Endodermal cell (in vitro differentiated cells): Measurements from ENCODE around the gene LRIT3. TPM values are rescaled to one million over a fixed set of nuclear protein-coding genes. Genes with fewer than 3 reads are reported as not detected.
A peak's percentile ranks its signal among the peaks of the same experiment; 100 is the strongest.
"Not testable (repeated sequence)": the region's sequence is repeated elsewhere in the genome, so short reads cannot be mapped to it uniquely, and the experiment has no call there.

Experiments
- DNase-seq: peaks from one replicate; pipeline ENCODE4 v3.0.0-alpha.2; 2017
- H3K27ac ChIP-seq: 2 replicates; pipeline ENCODE4 v1.5.1; 2013; ENCODE audit warnings: mild to moderate bottlenecking, low read depth, low read length, moderate library complexity
- H3K27me3 ChIP-seq: 2 replicates; pipeline ENCODE4 v1.6.1; 2013; ENCODE audit warnings: mild to moderate bottlenecking, low read length, moderate library complexity; ENCODE audit not compliant: insufficient read depth, control insufficient read depth, poor library complexity, severe bottlenecking
- H3K36me3 ChIP-seq: 2 replicates; pipeline ENCODE4 v1.7.0; 2013; ENCODE audit warnings: mild to moderate bottlenecking, low read length, moderate library complexity; ENCODE audit not compliant: control insufficient read depth, insufficient read depth
- H3K4me1 ChIP-seq: one replicate; pipeline ENCODE4 v1.7.0; 2013; ENCODE audit warnings: low read length; ENCODE audit not compliant: control insufficient read depth, insufficient read depth
- H3K4me3 ChIP-seq: 2 replicates; pipeline ENCODE4 v1.5.1; 2013; ENCODE audit warnings: mild to moderate bottlenecking, low read length, moderate library complexity
- H3K9ac ChIP-seq: 2 replicates; pipeline ENCODE4 v1.6.1; 2013; ENCODE audit warnings: mild to moderate bottlenecking, low read length, moderate library complexity; ENCODE audit not compliant: poor library complexity, severe bottlenecking; ENCODE audit errors: extremely low read depth
- H3K9me3 ChIP-seq: 2 replicates; pipeline ENCODE4 v1.6.1; 2013; ENCODE audit warnings: mild to moderate bottlenecking, low read length, moderate library complexity; ENCODE audit not compliant: control insufficient read depth
- H3K27ac Mint-ChIP-seq: 2 replicates; pipeline ENCODE4 v1.8.0; 2020; ENCODE audit warnings: mixed read lengths
- H3K27me3 Mint-ChIP-seq: 2 replicates; pipeline ENCODE4 v1.8.0; 2021; ENCODE audit warnings: mild to moderate bottlenecking, mixed read lengths; ENCODE audit not compliant: insufficient read depth
- H3K36me3 Mint-ChIP-seq: 2 replicates; pipeline ENCODE4 v1.8.0; 2020; ENCODE audit warnings: low read depth, mixed read lengths
- H3K4me1 Mint-ChIP-seq: 2 replicates; pipeline ENCODE4 v1.8.0; 2020; ENCODE audit warnings: mixed read lengths
- H3K4me3 Mint-ChIP-seq: 2 replicates; pipeline ENCODE4 v1.8.0; 2020; ENCODE audit warnings: mild to moderate bottlenecking, moderate library complexity, mixed read lengths
- H3K9me3 Mint-ChIP-seq: 2 replicates; pipeline ENCODE4 v1.8.0; 2020; ENCODE audit warnings: mild to moderate bottlenecking, mixed read lengths
- WGBS, 2 experiments: methylation state at CpG; one replicate each; pipeline versions ENCODE4 v1.1.5 to v1.1.7; 2013; ENCODE audit warnings: missing lambda C conversion rate in 2 of 2, mixed read lengths in 1 of 2; ENCODE audit not compliant: insufficient coverage in 1 of 2, insufficient read length in 1 of 2; 5-methylcytosine and 5-hydroxymethylcytosine counted together
- total RNA-seq, 2 donors: library from RNA; stranded (reverse); fragmentation: NEBNext Ultra II Directional in 1 of 2; extraction: Animal tissue kit (Norgen Biotek cat#: 25700) in 1 of 2; gene quantifications; 2 replicates in 1 of 2; 3 replicates in 1 of 2; pipeline ENCODE4 v1.2.1, GENCODE V29; 2021
- TF ChIP-seq, protein P1 (sequence below): fragments of 200-600 bp; sonication (generic); conservative IDR thresholded peaks from 2 replicates; pipeline ENCODE4 v1.5.0; 2021; ENCODE audit warnings: antibody characterized with exemption, mild to moderate bottlenecking

The LRIT3 gene
- total RNA-seq, 2 donors from 2014 or later: 1.5 to 3.1 TPM

- Mint-ChIP-seq H3K27me3 (no peaks in the 10 kb centered on the region), H3K4me1 (peaks cover 30% of the 10 kb centered on the region), H3K27ac (peak overlapping the region; percentile 38), H3K36me3 (no peaks in the 10 kb centered on the region), H3K4me3 (no peak overlapping the region), H3K9me3 (no peaks in the 10 kb centered on the region)
- Histone ChIP-seq H3K4me3 (peak overlapping the region; percentile 3), H3K9ac (peak overlapping the region; percentile 32), H3K27ac (no peak overlapping the region), H3K27me3 (no peaks in the 10 kb centered on the region), H3K9me3 (no peaks in the 10 kb centered on the region), H3K4me1 (peaks cover 7% of the 10 kb centered on the region), H3K36me3 (peaks cover 4% of the 10 kb centered on the region)
- peak; percentile 62 for DNase-seq
- TF ChIP-seq, protein P1, sequence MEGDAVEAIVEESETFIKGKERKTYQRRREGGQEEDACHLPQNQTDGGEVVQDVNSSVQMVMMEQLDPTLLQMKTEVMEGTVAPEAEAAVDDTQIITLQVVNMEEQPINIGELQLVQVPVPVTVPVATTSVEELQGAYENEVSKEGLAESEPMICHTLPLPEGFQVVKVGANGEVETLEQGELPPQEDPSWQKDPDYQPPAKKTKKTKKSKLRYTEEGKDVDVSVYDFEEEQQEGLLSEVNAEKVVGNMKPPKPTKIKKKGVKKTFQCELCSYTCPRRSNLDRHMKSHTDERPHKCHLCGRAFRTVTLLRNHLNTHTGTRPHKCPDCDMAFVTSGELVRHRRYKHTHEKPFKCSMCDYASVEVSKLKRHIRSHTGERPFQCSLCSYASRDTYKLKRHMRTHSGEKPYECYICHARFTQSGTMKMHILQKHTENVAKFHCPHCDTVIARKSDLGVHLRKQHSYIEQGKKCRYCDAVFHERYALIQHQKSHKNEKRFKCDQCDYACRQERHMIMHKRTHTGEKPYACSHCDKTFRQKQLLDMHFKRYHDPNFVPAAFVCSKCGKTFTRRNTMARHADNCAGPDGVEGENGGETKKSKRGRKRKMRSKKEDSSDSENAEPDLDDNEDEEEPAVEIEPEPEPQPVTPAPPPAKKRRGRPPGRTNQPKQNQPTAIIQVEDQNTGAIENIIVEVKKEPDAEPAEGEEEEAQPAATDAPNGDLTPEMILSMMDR: no peak
- 43 to 68% methylated on average over 3 to 6 of the region's 6 CpGs for WGBS, 2 experiments
Measured at GRCh38 chr4:109846395-109847098, 1.4 kb upstream of the LRIT3 start.

GRCh38 chr4:109848501-109848900 is 594 bp downstream of the LRIT3 start:
- Mint-ChIP-seq H3K4me1 (peaks cover 30% of the 10 kb centered on the region), H3K4me3 (peak overlapping the region; percentile 16), H3K9me3 (peaks cover 4% of the 10 kb centered on the region), H3K27me3 (peaks cover 2% of the 10 kb centered on the region), H3K27ac (peak overlapping the region; percentile 69), H3K36me3 (peaks cover 5% of the 10 kb centered on the region)
- peaks cover 7% of the 10 kb centered on the region for H3K4me1 ChIP-seq
- peak overlapping the region; percentile 15 for H3K4me3 ChIP-seq
- H3K36me3 ChIP-seq: peaks cover 4% of the 10 kb centered on the region
- TF ChIP-seq, protein P1: no peak
- H3K27me3 ChIP-seq: no peaks in the 10 kb centered on the region
- no peak overlapping the region for H3K27ac ChIP-seq
- WGBS, 2 experiments: 57 to 78% methylated on average over 1 to 2 of the region's 2 CpGs
- H3K9me3 ChIP-seq: no peaks in the 10 kb centered on the region
- H3K9ac ChIP-seq: no peak overlapping the region
- DNase-seq: no peak

GRCh38 chr4:109850601-109851000 is 2.7 kb downstream of the LRIT3 start:
- no peak overlapping the region for H3K9ac ChIP-seq
- H3K4me1 Mint-ChIP-seq: peaks cover 26% of the 10 kb centered on the region
- TF ChIP-seq, protein P1: no peak
- H3K27ac ChIP-seq: no peak overlapping the region
- H3K27me3 ChIP-seq: no peaks in the 10 kb centered on the region
- no peak overlapping the region for H3K4me3 ChIP-seq
- no peak overlapping the region for H3K4me3 Mint-ChIP-seq
- H3K27me3 Mint-ChIP-seq: peaks cover 2% of the 10 kb centered on the region
- H3K9me3 Mint-ChIP-seq: peaks cover 14% of the 10 kb centered on the region
- peaks cover 7% of the 10 kb centered on the region for H3K4me1 ChIP-seq
- H3K36me3 ChIP-seq: peaks cover 4% of the 10 kb centered on the region
- 86 to 100% methylated on average over 3 to 5 of the region's 5 CpGs for WGBS, 2 experiments
- peaks cover 1% of the 10 kb centered on the region for H3K9me3 ChIP-seq
- H3K27ac Mint-ChIP-seq: no peak overlapping the region
- DNase-seq: no peak
- peaks cover 7% of the 10 kb centered on the region for H3K36me3 Mint-ChIP-seq

DNA sequence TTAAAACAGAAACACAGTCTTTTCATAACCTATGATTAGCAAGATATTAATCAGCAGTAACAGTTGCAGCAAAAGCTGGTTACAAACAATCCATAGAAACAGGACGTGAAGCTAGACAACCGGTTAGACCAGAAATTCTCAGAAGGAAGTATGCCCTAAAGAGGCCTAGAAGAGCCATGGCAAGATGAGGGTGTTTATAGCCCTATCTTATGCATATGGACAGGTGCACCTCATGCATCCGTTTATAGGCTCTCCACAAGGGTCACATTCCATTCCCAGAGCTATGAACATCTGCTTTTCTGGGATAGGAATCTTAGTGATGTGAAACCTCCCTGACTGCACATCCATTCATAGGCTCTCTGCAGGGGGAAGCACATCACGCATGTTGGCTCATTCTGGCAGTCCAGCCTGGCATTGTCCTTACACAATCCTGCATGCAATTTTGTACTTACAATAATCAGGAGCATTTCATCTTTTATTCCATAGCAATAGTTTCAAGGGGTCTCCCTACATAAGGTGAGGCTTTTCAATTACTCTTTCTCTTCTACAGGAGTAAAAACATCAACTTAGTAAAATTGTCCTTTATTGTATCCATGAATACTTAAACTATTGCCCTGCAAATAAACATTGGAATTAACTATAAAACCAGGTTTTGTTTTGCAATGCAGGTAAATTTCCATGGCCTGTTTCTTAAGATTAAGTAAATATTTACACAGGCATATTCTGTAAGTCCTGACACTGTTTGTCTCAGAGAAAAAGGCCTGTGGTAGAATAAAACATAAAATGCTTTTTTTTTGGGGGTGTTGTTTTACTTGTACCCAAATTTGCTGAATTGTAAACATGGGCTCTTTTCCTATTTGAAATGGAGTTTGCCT is 11.8 kb downstream of the LRIT3 start:
- not testable (repeated sequence) for H3K4me1 ChIP-seq, H3K4me3 Mint-ChIP-seq, H3K27ac Mint-ChIP-seq, H3K36me3 ChIP-seq, H3K27me3 Mint-ChIP-seq, DNase-seq, H3K27ac ChIP-seq, H3K4me1 Mint-ChIP-seq, H3K4me3 ChIP-seq, H3K9ac ChIP-seq, H3K27me3 ChIP-seq
- peaks cover 42% of the 10 kb centered on the region for H3K9me3 ChIP-seq
- H3K9me3 Mint-ChIP-seq: peaks cover 54% of the 10 kb centered on the region
- H3K36me3 Mint-ChIP-seq: peaks cover 24% of the 10 kb centered on the region
- WGBS, 2 experiments: 76 to 83% methylated on average over 4 of the region's 4 CpGs
